Effector memory CD4-positive, alpha-beta T cell (primary cell): ENCODE data around the gene NHSL2.

Source experiments
- DNase-seq, 3 donors: peaks; one replicate each; pipeline ENCODE4 v3.0.0-alpha.2; 2020
- H3K27ac ChIP-seq: 2 replicates; pipeline ENCODE4 v1.7.0; 2013; ENCODE audit warnings: mild to moderate bottlenecking, low read length, moderate library complexity; ENCODE audit not compliant: insufficient read depth, poor library complexity, severe bottlenecking
- H3K27me3 ChIP-seq: replicated peaks from 2 replicates; pipeline ENCODE4 v1.7.0; 2013; ENCODE audit warnings: mild to moderate bottlenecking, low read length; ENCODE audit not compliant: insufficient read depth, control insufficient read depth, poor library complexity, severe bottlenecking
- H3K36me3 ChIP-seq: 2 replicates; pipeline ENCODE4 v1.7.0; 2013; ENCODE audit warnings: mild to moderate bottlenecking, low read length, moderate library complexity; ENCODE audit not compliant: control insufficient read depth, insufficient read depth
- H3K4me1 ChIP-seq: 2 replicates; pipeline ENCODE4 v1.7.0; 2013; ENCODE audit warnings: low read length, mild to moderate bottlenecking; ENCODE audit not compliant: control insufficient read depth, insufficient read depth, poor library complexity, severe bottlenecking
- H3K4me3 ChIP-seq: 2 replicates; pipeline ENCODE4 v1.7.0; 2013; ENCODE audit warnings: low read length, low read depth, mild to moderate bottlenecking; ENCODE audit not compliant: insufficient read depth, poor library complexity, severe bottlenecking
- H3K9me3 ChIP-seq: 2 replicates; pipeline ENCODE4 v1.7.0; 2013; ENCODE audit warnings: mild to moderate bottlenecking, low read length, moderate library complexity; ENCODE audit not compliant: control insufficient read depth

The NHSL2 gene

DNA sequence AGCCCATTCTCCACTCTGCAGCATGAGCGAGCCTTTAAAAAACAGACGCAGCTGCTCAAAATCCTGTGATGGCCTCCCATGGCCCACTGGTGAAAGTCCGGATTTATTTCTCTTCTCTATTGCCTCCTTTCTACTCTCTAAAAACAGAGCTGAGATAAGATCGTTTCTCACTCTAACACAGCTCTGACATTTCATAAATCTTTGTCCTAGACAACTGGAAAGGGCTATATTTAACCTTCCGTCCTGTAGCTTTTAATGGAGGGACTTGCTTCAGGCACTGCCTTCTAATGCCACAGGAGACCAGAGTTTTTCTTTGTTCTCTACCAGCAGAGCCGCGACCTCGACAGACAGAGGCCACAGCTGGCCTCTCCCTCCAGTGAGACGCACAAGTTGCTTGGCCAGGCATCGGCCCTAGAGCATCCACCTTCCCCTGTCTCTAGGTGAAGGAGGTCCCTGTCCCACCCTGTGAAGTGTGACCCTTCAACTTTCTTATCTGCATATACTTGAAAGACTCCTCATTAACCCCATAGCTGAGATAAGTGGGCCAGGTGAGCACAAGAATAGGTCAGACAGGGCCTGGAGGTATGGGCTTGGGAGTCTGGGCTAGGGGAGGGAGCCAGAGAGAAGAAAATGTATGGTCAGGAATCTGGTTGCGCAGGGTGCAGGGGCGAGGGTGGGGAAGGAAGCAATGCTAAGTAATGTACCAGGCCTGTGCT is 171.1 kb downstream of the NHSL2 start:
- no peak overlapping the region for H3K4me3 ChIP-seq
- no peaks in the 10 kb centered on the region for H3K36me3 ChIP-seq
- no peaks in the 10 kb centered on the region for H3K9me3 ChIP-seq
- no peak for DNase-seq
- H3K27me3 ChIP-seq = no peaks in the 10 kb centered on the region
- peaks cover 13% of the 10 kb centered on the region for H3K4me1 ChIP-seq
- no peak overlapping the region for H3K27ac ChIP-seq

- Histone ChIP-seq H3K4me1 (peaks cover 4% of the 10 kb centered on the region), H3K9me3 (no peaks in the 10 kb centered on the region), H3K36me3 (no peaks in the 10 kb centered on the region), H3K27me3 (no peaks in the 10 kb centered on the region), H3K4me3 (no peak overlapping the region), H3K27ac (no peak overlapping the region)
- no peak for DNase-seq
Observed at GRCh38 chrX:72083291-72083690, 172.6 kb downstream of the NHSL2 start.

DNA sequence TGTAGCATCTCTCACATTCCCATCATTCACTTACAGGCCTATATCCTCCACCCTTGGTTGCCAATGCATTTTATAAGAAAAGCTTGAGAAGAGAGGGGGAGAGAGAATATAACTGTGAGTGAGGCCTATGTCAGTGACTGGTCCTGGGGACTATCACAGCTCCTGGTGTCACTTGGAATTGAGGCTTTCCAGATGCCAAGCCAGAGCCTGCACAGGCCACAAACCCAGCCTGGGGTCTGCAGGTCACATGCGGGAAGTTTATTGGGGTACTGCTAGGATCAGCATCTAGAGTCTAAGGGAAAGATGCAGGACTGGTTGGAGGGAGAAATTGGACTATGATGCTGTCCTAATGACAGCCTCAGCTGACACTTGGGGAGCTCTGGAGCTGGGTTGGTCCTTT is 173.5 kb downstream of the NHSL2 start:
- Histone ChIP-seq H3K4me1 (no peaks in the 10 kb centered on the region), H3K27me3 (no peaks in the 10 kb centered on the region), H3K4me3 (no peak overlapping the region), H3K27ac (no peak overlapping the region), H3K9me3 (no peaks in the 10 kb centered on the region), H3K36me3 (no peaks in the 10 kb centered on the region)
- DNase-seq = no peak

DNA sequence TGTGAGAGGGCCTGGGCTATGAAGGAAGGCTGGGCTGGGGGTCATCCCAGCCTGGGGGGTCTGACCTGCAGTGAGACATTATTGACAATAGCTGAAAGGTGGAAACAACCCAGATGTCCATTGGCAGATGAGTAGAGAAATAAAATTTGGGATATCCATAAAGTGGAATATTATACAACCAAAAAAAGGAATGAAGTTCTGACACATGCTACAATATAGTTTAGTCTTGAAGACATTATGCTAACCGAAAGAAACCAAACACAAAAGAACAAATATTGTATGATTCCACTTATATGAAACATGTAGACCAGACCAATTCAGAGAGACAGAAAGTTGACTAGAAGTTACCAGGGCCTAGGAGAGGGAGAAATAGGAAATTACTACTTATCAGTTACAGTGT is 176.3 kb downstream of the NHSL2 start:
- DNase-seq = no peak
- H3K27me3 ChIP-seq = no peaks in the 10 kb centered on the region
- no peak overlapping the region for H3K27ac ChIP-seq
- H3K9me3 ChIP-seq = no peaks in the 10 kb centered on the region
- H3K36me3 ChIP-seq = no peaks in the 10 kb centered on the region
- H3K4me3 ChIP-seq = no peak overlapping the region
- no peaks in the 10 kb centered on the region for H3K4me1 ChIP-seq

DNA sequence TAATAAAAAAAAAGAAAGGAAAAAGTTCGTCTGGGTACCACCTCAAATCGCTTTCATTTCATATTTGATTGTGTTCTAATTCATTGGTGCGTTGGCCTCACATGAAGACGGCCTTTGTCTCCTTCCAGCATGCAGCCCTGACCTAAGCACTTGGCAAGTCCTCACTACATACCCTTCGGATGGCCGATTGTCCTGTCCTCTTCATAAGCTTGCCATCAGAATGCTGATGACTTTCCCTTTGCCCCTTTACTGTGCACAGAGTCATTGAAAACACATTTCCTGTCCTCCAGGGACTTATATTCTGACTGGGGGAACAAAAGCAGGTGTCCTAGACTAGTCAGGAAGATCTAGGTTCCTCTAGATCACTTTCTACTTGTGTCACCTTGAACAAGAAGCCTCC is 178.1 kb downstream of the NHSL2 start:
- DNase-seq = no peak
- Histone ChIP-seq H3K4me1 (no peaks in the 10 kb centered on the region), H3K27me3 (no peaks in the 10 kb centered on the region), H3K9me3 (no peaks in the 10 kb centered on the region), H3K27ac (no peak overlapping the region), H3K36me3 (no peaks in the 10 kb centered on the region), H3K4me3 (no peak overlapping the region)

GRCh38 chrX:72089254-72089653 is 178.6 kb downstream of the NHSL2 start:
- H3K4me3 ChIP-seq = no peak overlapping the region
- no peaks in the 10 kb centered on the region for H3K27me3 ChIP-seq
- no peak overlapping the region for H3K27ac ChIP-seq
- no peaks in the 10 kb centered on the region for H3K4me1 ChIP-seq
- no peaks in the 10 kb centered on the region for H3K36me3 ChIP-seq
- DNase-seq = no peak
- H3K9me3 ChIP-seq = no peaks in the 10 kb centered on the region

DNA sequence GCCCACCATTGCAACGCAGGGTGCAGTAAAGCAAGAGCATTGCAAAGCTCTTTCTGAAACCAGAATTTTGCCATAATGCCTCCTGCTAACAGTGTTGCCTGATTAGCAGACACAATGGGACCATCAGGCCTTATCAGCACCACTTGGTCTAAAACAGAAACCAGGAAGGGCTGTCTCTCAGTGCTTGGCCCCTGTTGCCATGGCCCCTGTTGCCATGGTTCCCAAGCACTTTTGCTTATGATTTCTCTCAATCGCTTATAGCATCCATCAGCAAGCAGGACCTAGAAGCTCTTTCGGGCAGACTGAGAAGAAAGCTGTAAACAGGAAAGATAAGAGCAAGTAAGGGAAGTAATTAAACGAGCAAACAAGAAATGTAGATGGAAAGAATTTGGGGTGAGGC is 184.2 kb downstream of the NHSL2 start:
- peak; percentile 66 to 77 (median 71) for DNase-seq
- H3K27me3 ChIP-seq = no peaks in the 10 kb centered on the region
- H3K27ac ChIP-seq = peak overlapping the region; percentile 76
- H3K9me3 ChIP-seq = no peaks in the 10 kb centered on the region
- H3K4me3 ChIP-seq = no peak overlapping the region
- no peaks in the 10 kb centered on the region for H3K36me3 ChIP-seq
- peaks cover 9% of the 10 kb centered on the region for H3K4me1 ChIP-seq

DNA sequence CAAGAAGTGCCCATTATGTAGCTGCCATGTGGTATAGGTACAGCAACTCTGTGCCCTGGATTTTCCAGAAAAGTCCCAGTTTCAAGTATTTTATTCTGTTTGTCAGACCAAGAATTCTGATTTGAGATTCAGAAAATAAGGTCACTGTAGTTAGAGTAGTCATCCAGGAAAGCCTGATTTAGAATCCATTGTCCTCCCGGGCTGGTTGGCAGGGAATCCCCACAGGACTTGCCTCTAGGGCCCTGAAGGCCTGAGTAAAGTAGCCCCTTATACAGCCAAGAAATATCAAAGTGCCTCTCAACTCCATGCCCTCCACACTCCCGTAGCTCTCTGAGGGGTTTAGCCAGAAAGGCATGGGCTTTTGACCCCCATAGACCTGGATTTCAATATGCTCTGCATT is 184.7 kb downstream of the NHSL2 start:
- Histone ChIP-seq H3K27ac (peak overlapping the region; percentile 76), H3K4me3 (no peak overlapping the region), H3K4me1 (peaks cover 12% of the 10 kb centered on the region), H3K36me3 (no peaks in the 10 kb centered on the region), H3K27me3 (no peaks in the 10 kb centered on the region), H3K9me3 (no peaks in the 10 kb centered on the region)
- no peak for DNase-seq

DNA sequence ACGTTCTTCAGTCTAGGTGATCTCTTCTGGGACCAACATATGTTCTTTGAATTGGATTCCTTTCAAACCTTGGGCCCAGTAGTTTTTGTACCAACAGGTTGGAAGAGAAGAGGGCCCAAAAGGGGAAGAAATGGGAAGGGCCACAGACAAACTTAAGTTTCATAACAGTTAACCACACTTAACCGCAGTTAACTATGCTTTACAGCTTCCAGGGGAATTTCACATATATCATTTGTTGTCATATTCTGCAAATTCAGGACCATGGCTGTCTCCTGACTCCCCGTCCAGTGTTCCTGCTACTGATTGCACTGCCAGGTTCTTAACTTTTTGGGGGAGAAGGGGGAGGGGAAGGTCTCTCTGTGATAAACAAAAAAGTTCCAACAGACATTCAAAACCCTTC is 186.5 kb downstream of the NHSL2 start:
- H3K27me3 ChIP-seq = no peaks in the 10 kb centered on the region
- no peaks in the 10 kb centered on the region for H3K9me3 ChIP-seq
- no peak overlapping the region for H3K27ac ChIP-seq
- no peak for DNase-seq
- peaks cover 22% of the 10 kb centered on the region for H3K4me1 ChIP-seq
- no peaks in the 10 kb centered on the region for H3K36me3 ChIP-seq
- no peak overlapping the region for H3K4me3 ChIP-seq

DNA sequence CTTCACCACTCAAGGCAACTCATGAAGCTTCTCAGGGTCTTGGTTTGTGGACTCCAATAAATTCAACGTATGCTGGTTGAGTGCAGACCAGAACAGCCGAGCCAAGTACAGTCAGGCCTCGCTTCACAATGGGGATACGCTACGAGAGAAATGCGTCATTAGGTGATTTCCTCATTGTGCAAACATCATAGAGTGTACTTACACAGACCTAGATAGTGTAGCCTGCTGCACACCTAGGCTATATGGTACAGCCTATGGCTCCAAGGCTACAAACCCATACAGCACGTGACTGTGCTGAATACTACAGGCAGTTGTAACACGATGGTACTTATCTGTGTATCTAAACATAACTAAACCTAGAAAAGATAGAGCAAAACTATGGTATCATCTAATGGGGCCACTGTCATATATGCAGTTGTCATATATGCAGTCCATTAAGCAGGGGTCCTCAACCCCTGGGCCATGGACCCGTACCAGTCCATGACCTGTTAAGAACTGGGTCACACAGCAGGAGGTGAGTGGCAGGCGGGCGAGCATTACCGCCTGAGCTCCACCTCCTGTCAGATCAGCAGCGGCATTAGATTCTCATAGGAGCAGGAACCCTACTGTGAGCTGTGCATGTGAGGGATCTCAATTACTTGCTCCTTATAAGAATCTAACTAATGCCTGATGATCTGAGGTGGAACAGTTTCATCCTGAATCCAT is 189.6 kb downstream of the NHSL2 start:
- H3K9me3 ChIP-seq = no peaks in the 10 kb centered on the region
- DNase-seq = peak; percentile 21 to 32 (median 25)
- no peaks in the 10 kb centered on the region for H3K27me3 ChIP-seq
- H3K36me3 ChIP-seq = no peaks in the 10 kb centered on the region
- H3K4me3 ChIP-seq = no peak overlapping the region
- peak overlapping the region; percentile 76 for H3K27ac ChIP-seq
- H3K4me1 ChIP-seq = peaks cover 49% of the 10 kb centered on the region
